ENCODE measurements around the gene ATXN7L3. TPM values are rescaled to one million over a fixed set of nuclear protein-coding genes. Genes with fewer than 3 reads are reported as not detected.

The ATXN7L3 gene
- total and polyA plus RNA-seq, 10 of the 15 experiments (the other 5 are each of a cell fraction or from before 2014, with no cell fraction given): 0.71 to 78.7 (median 32.7) TPM

DNA sequence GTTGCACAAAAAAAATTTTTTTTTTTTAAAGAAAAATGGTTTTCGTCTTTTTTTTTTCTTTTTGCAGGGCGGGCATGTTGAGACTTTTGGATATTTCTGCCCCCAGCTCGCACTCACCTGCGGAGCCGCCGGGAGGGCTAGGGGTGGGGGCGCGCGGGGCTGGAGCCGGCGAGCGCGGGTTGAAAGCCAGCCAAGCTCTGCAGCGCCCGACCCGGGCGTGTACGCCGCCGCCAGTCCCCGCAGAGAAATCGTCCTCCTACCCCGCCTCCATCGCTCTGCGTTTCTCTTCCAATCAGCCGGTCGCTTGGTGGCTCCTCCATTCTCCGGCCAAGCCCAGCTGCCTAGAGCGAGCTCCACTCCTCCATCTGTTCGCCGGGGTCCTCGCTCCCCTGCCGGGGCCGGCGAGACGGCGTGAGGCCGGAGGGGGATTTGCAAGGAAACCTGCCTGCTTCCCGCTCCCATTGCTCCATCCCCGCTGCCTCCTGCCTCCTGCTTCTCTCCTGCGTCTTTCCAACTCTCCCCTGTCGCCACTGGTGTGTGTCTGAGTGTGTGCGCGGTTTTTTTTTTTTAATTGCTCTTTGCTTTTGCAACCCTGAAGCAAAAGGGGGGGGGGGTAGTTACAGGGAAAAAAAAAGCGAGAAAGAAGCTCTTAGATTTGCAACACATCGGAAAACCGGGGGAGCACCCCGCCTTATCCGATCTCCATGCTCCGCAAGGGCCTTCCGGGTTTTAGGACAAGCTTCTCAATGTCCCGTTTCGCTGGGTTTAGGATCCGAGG, 21.6 kb upstream of the ATXN7L3 start (continued):
- TF ChIP-seq SPI1 (IDR thresholded peaks at IDR 0.05; ENCODE audit: borderline replicate concordance, insufficient read depth, low read depth, low read length): no peak
- TF ChIP-seq CHD2 (IDR thresholded peaks at IDR 0.05; ENCODE audit: borderline replicate concordance, low read depth, low read length): no peak
- TF ChIP-seq TAF1 (IDR thresholded peaks at IDR 0.05; ENCODE audit: borderline replicate concordance, low read depth, low read length): peak; percentile 54; the same call in 1 of the 2 replicates
- peak; percentile 73; the same call in 1 of the 2 replicates for TF ChIP-seq MTA3 (IDR thresholded peaks at IDR 0.05; ENCODE audit: borderline replicate concordance, low read length)
- TF ChIP-seq, protein P1, sequence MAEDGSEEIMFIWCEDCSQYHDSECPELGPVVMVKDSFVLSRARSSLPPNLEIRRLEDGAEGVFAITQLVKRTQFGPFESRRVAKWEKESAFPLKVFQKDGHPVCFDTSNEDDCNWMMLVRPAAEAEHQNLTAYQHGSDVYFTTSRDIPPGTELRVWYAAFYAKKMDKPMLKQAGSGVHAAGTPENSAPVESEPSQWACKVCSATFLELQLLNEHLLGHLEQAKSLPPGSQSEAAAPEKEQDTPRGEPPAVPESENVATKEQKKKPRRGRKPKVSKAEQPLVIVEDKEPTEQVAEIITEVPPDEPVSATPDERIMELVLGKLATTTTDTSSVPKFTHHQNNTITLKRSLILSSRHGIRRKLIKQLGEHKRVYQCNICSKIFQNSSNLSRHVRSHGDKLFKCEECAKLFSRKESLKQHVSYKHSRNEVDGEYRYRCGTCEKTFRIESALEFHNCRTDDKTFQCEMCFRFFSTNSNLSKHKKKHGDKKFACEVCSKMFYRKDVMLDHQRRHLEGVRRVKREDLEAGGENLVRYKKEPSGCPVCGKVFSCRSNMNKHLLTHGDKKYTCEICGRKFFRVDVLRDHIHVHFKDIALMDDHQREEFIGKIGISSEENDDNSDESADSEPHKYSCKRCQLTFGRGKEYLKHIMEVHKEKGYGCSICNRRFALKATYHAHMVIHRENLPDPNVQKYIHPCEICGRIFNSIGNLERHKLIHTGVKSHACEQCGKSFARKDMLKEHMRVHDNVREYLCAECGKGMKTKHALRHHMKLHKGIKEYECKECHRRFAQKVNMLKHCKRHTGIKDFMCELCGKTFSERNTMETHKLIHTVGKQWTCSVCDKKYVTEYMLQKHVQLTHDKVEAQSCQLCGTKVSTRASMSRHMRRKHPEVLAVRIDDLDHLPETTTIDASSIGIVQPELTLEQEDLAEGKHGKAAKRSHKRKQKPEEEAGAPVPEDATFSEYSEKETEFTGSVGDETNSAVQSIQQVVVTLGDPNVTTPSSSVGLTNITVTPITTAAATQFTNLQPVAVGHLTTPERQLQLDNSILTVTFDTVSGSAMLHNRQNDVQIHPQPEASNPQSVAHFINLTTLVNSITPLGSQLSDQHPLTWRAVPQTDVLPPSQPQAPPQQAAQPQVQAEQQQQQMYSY (CRISPR knock-in tag; IDR thresholded peaks at IDR 0.05): no peak
